ENCODE data around the gene NEUROD1. TPM values are rescaled to one million over a fixed set of nuclear protein-coding genes. Genes with fewer than 3 reads are reported as not detected.

Gene NEUROD1
- total and polyA plus RNA-seq, 2 experiments from 2014 or later = 0.53 to 1.3 TPM

DNA sequence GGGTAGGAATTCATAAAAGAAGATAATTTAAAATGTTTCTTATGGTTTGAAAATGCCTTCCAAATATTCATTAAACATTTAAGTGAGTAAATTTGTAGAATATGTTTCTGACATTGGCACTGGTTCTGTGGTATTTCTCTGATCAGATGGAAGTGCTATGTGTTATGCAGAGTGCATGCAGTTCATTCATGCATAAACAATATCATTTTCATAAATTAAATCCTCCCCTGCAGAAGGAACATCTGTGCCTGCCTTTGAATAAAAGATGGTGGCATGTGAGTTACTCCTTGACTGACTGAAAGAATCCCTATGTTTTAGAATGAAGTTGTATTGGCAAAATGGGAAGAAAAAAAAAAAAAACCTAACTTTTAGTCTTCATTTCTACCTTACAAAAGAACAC, 5.9 kb downstream of the NEUROD1 start:
- TF ChIP-seq EZH2phosphoT487 (IDR thresholded peaks at IDR 0.05; ENCODE audit: low read depth, severe bottlenecking, unreplicated experiment) (no peak), EZH2 (IDR thresholded peaks at IDR 0.05; ENCODE audit: borderline replicate concordance) (no peak)
- TF ChIP-seq, protein P1, sequence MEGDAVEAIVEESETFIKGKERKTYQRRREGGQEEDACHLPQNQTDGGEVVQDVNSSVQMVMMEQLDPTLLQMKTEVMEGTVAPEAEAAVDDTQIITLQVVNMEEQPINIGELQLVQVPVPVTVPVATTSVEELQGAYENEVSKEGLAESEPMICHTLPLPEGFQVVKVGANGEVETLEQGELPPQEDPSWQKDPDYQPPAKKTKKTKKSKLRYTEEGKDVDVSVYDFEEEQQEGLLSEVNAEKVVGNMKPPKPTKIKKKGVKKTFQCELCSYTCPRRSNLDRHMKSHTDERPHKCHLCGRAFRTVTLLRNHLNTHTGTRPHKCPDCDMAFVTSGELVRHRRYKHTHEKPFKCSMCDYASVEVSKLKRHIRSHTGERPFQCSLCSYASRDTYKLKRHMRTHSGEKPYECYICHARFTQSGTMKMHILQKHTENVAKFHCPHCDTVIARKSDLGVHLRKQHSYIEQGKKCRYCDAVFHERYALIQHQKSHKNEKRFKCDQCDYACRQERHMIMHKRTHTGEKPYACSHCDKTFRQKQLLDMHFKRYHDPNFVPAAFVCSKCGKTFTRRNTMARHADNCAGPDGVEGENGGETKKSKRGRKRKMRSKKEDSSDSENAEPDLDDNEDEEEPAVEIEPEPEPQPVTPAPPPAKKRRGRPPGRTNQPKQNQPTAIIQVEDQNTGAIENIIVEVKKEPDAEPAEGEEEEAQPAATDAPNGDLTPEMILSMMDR (IDR thresholded peaks at IDR 0.05; ENCODE audit: poor library complexity) = no peak
- Histone ChIP-seq H2AFZ (no peak overlapping the region), H3K9me2 (replicated peaks; ENCODE audit: insufficient read depth) (no peaks in the 10 kb centered on the region), H3K27me3 (peaks cover 61% of the 10 kb centered on the region), H4K20me1 (ENCODE audit: insufficient read depth, poor library complexity, severe bottlenecking) (no peaks in the 10 kb centered on the region), H3K36me3 (replicated peaks; ENCODE audit: insufficient read depth, low read depth) (no peaks in the 10 kb centered on the region), H3K4me3 (no peak overlapping the region), H3K79me2 (no peaks in the 10 kb centered on the region), H3K9me3 (ENCODE audit: low read depth) (no peaks in the 10 kb centered on the region), H3K4me1 (ENCODE audit: insufficient read depth) (no peaks in the 10 kb centered on the region), H3K27ac (no peak overlapping the region), H3K4me2 (no peak overlapping the region)
- no peak for DNase-seq (ENCODE audit: low spot score)

DNA sequence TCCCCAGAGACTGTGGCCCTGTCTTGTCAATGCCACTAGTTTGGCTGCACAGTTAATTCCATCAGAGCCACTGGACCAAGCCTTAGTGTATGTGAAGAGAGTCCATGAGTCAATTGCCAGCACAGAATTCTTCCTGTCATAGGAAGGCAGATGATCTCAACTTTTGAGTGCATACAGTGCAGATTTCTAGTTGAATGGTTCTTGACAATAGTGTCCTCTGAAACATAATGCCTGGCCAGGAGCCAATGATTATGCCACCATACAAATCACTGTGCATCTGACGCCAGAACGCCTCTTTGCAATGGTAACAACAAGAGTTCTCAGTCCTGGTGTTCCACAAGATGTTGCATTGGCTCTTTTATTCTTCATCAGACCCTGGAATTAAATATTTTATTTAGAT, 7.1 kb downstream of the NEUROD1 start:
- H3K27me3 ChIP-seq = peaks cover 48% of the 10 kb centered on the region
- no peaks in the 10 kb centered on the region for H4K20me1 ChIP-seq (ENCODE audit: insufficient read depth, poor library complexity, severe bottlenecking)
- 57% methylated on average over 2 of the region's 2 CpGs for WGBS (ENCODE audit: low lambda C conversion rate, missing lambda C conversion rate)
- DNase-seq (ENCODE audit: low spot score) = no peak
- H3K9me3 ChIP-seq (ENCODE audit: low read depth) = no peaks in the 10 kb centered on the region
- H3K9me2 ChIP-seq (replicated peaks; ENCODE audit: insufficient read depth) = no peaks in the 10 kb centered on the region
- no peaks in the 10 kb centered on the region for H3K36me3 ChIP-seq (replicated peaks; ENCODE audit: insufficient read depth, low read depth)
- H3K4me1 ChIP-seq (ENCODE audit: insufficient read depth) = no peaks in the 10 kb centered on the region
- H3K4me2 ChIP-seq = no peak overlapping the region
- H2AFZ ChIP-seq = no peak overlapping the region
- no peak overlapping the region for H3K4me3 ChIP-seq
- TF ChIP-seq EZH2 (IDR thresholded peaks at IDR 0.05; ENCODE audit: borderline replicate concordance) (no peak), EZH2phosphoT487 (IDR thresholded peaks at IDR 0.05; ENCODE audit: low read depth, severe bottlenecking, unreplicated experiment) (no peak)
- TF ChIP-seq, protein P1 (IDR thresholded peaks at IDR 0.05; ENCODE audit: poor library complexity) = no peak
- H3K79me2 ChIP-seq = no peaks in the 10 kb centered on the region
- H3K27ac ChIP-seq = no peak overlapping the region

DNA sequence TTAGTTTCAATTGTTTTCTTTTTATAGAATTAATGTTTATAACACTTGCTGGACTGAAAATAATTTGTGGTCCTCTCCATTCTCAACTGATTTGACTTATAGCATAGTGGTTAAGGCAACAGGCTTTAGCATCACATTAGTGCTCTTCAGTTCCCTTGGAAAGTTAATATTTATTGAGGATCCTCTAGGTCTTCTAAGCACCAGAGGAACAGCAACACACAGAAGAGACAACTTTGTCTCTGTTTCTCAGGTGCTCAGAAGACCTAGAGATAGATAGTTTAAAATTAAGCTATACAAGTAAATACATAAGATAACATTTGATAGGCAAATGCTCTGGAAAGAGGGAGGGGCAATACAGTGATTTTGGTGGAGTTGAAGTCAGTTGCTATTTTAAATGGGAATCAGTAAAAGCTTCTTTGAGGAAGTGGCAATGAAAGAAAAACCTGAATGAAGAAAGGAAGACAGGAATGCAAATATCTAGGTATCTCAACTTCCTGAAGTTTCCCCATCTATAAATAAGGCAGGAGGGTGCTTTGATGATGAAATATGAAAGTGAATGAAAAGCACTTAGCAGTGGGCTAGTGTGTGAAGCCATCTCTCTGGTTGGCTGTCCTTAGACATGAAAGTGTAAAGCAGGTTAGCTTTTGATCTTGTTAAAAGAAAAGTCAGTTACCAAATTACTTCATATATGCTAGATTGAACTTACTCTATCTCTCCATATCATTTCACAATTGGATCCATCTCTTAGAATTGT, 7.9 kb downstream of the NEUROD1 start:
- H3K9me3 ChIP-seq (ENCODE audit: low read depth) = no peaks in the 10 kb centered on the region
- H3K36me3 ChIP-seq (replicated peaks; ENCODE audit: insufficient read depth, low read depth) = no peaks in the 10 kb centered on the region
- no peak for DNase-seq (ENCODE audit: low spot score)
- no peak overlapping the region for H2AFZ ChIP-seq
- H3K4me3 ChIP-seq = no peak overlapping the region
- no peaks in the 10 kb centered on the region for H3K79me2 ChIP-seq
- H3K4me1 ChIP-seq (ENCODE audit: insufficient read depth) = no peaks in the 10 kb centered on the region
- H3K27ac ChIP-seq = no peak overlapping the region
- no peaks in the 10 kb centered on the region for H3K9me2 ChIP-seq (replicated peaks; ENCODE audit: insufficient read depth)
- H3K27me3 ChIP-seq = peaks cover 42% of the 10 kb centered on the region
- TF ChIP-seq EZH2 (IDR thresholded peaks at IDR 0.05; ENCODE audit: borderline replicate concordance) (no peak), EZH2phosphoT487 (IDR thresholded peaks at IDR 0.05; ENCODE audit: low read depth, severe bottlenecking, unreplicated experiment) (no peak)
- TF ChIP-seq, protein P1 (IDR thresholded peaks at IDR 0.05; ENCODE audit: poor library complexity) = no peak
- H4K20me1 ChIP-seq (ENCODE audit: insufficient read depth, poor library complexity, severe bottlenecking) = no peaks in the 10 kb centered on the region
- H3K4me2 ChIP-seq = no peak overlapping the region
